NT2/D1 (cell line): Measurements from ENCODE around the gene ACP6.

Experiments
- SUZ12 ChIP-seq: IDR thresholded peaks from 2 replicates; pipeline ENCODE4 v1.6.1; 2011; ENCODE audit not compliant: insufficient read length, insufficient read depth; ENCODE audit errors: extremely low read depth
- ZNF274 ChIP-seq: IDR thresholded peaks from 2 replicates; pipeline ENCODE4 v1.6.1; 2011; ENCODE audit warnings: mild to moderate bottlenecking, low read depth, low read length

DNA sequence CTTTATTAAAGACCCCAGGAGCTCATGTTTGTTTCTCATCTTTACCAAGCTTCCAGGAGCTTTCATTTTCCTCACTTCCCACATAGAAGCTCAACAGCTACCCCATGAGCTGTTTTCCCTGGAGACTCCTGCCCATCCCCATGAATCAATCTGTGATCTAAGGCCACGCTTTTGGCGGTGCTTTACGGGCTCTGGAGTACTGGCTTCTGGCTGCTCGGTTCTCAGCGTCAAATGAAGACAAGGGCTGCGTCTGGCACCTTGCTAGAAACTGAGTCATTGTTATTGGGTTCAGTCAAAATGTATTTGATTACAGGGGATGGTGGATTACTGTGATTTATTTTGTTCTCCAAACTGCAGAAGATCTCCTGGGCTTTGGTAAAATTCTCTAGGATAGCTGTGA lies 39.9 kb downstream of the ACP6 start:
- TF ChIP-seq SUZ12: no peak
- no peak for TF ChIP-seq ZNF274
